Activated CD8-positive, alpha-beta memory T cell treated with anti-CD3 and anti-CD28 coated beads for 24 hours (primary cell): ENCODE measurements around the gene CDKAL1.
"Not testable (repeated sequence)": the region's sequence is repeated elsewhere in the genome, so short reads cannot be mapped to it uniquely, and the experiment has no call there.

Source experiments
- DNase-seq: peaks from one replicate; pipeline ENCODE4 v3.0.0-alpha.2; 2020

CDKAL1 gene

GRCh38 chr6:20751293-20751935 lies 217.2 kb downstream of the CDKAL1 start:
- no peak for DNase-seq

DNA sequence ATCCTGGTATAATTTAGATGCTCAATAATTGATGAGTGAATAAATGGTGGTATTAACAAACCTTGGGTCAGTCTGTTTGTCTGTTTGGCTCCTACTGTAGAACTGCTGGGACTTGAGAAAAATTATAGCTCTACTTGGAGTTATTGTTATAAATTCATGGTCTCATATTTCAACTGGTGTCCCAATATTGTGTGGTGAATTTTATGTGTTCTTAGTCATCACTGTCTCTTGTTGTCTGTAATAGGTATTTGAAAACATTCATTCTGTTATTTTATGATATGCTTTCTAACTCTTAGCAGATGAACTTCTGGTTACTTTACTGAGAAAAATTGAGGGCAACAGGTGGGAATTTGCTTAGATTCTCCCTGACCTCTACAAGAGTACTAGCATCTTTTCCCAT lies 221.4 kb downstream of the CDKAL1 start:
- no peak for DNase-seq

DNA sequence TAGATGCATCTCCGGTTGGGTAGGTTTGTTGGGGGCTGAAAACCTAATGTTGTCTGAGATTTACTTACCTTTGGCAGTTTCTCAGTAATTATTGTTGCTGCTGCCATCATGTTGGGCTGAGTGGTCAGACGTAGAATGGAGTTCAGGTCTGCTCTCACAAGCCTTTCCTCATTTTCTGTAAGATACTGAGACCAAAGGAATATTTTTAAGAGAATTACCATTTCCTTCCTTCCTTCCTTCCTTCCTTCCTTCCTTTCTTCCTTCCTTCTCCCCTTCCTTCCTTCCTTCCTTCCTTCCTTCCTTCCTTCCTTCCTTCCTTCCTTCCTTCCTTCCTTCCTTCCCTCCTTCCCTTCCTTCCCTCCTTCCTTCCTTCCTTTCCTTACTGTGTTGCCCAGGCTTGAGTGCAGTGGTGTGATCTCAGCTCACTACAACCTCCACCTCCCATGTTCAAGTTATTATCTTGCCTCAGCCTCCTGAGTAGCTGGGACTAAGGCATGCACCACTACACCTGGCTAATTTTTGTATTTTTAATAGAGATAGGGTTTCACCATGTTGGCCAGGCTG lies 222.4 kb downstream of the CDKAL1 start:
- not testable (repeated sequence) for DNase-seq

DNA sequence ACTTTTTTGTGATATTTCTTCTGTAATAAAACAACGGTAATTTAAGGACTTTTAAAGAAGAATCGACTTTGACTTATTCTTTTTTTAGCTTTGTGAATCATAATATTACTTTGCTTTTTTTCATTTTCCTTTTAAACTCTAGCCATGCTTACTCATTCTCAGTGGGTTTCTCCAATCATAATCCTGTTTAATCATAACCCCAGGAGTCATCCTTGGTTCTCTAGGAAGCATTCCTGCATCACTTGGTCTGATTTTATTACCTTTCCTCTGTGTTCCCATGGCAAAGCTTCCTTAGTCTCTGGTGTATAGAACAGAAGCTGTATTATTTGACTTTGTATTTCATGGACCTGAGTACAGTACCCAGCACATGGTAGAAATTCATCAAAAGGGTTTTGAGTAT lies 223.5 kb downstream of the CDKAL1 start:
- DNase-seq = no peak

DNA sequence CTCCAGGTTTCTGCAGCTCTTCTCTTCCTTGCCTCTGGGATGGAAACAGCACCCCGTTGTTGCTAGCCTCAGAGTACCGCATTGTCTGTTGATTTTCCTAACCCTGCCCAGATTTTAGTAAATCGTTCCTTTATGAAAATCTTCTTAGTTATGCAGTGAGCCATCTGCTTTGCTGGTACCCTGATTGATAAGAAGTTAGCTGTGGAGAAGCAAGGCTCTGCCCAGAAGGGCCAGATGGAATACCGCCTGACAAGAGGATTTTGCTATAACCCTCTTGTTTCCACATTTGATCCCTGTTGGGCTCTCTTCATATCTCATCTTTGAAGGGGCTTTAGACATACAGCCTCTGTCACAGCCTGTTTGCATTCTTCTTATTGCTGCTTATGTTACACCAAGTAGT lies 229.0 kb downstream of the CDKAL1 start:
- no peak for DNase-seq

DNA sequence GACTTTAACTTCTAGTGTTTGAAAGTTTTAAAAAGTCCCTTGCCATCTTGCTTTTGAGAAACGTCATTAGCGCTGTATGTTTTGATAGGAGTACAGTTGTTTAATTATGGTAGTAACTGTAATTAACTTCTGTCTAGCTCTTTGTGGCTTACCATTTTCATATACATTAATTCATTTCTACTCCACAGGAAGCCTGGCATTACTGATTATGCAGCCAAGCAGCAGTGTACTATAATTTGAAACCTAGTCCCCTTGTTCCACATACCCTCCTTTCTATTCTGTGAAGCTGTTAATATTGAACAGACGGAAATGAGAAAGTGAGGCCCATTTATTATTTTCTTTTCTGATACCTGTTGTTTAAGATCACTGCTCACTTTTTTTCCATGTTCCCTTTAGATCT lies 235.4 kb downstream of the CDKAL1 start:
- DNase-seq = no peak

GRCh38 chr6:20770773-20771172 lies 236.5 kb downstream of the CDKAL1 start:
- no peak for DNase-seq

DNA sequence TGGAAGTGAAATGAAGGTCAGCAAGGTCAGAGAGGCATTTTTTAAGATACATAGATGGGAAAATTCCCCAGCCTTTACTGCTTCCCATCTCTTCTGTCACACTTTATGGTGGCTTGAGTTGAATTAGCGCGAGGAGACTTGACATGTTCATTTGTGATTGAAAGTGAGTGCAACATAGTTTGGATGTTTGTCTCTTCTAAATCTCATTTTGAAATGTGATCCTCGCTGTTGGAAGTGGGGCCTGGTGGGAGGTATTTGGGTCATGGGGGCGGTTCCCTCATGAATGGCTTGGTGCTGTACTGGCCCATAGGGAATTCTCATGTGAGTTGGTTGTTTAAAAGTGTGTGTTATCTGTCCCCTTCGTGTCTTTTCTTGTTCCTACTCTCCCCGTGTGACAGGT lies 237.2 kb downstream of the CDKAL1 start:
- no peak for DNase-seq

- no peak for DNase-seq
Measured at GRCh38 chr6:20773822-20774221, 239.6 kb downstream of the CDKAL1 start.

- DNase-seq = no peak
Measured at GRCh38 chr6:20775981-20776380, 241.7 kb downstream of the CDKAL1 start.

GRCh38 chr6:20777801-20778200 lies 243.5 kb downstream of the CDKAL1 start:
- DNase-seq = no peak

GRCh38 chr6:20778459-20778858 lies 244.2 kb downstream of the CDKAL1 start:
- no peak for DNase-seq

GRCh38 chr6:20778912-20779311 lies 244.7 kb downstream of the CDKAL1 start:
- DNase-seq = no peak

DNA sequence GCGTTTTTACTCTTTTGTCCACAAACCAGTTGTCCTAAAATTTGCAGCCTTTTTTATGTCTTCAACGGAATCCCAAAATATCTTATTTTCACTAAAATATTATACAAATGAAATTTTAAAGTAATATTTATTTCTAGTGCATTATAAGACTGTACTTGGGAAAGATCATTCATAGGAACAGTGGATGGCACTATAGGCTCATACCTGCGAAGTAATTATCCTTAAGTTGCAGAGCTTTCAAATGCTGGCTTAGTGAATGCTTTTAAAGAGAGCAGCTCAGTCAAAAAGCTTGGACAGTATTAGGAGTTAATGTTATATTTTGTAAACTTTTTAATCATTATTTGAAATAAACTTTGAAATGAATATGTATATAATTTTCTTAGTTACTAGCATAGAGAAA lies 254.9 kb downstream of the CDKAL1 start:
- DNase-seq = no peak

DNA sequence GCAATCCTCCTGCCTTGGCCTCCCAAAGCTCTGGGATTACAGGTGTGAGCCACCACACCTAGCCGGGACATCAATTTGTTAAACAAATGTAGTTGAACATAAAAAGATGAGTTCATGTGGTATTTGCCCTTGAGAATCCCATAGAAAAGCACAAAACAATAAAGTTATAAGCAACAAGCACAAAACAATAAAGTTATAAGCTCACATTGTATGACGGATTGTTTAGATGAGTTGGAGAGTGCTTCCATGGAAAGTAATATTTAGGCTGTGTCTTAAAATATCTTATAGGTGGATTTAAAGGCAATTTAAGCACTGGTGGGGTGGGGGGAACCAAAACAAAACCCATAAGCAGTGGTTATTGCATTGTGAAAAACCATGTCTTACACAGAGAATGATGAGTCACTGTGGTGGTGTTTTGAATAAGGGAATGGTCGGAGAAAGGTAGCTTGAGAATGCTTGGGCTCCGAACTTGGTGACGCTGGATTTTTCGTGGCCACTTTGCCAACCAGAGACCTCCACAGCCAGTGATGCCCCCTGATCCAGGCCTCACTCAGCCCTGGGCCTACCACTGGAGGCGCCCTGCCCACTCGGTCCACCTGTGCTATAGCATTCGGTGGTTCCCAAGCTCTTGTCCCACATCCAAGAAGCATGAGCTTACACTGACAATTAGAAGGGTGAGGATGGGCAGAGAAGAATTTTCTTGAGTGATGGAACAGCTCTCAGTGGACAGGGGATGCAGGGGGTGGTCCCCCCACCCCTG lies 256.0 kb downstream of the CDKAL1 start:
- no peak for DNase-seq

GRCh38 chr6:20791074-20791473 lies 256.8 kb downstream of the CDKAL1 start:
- DNase-seq = no peak

DNA sequence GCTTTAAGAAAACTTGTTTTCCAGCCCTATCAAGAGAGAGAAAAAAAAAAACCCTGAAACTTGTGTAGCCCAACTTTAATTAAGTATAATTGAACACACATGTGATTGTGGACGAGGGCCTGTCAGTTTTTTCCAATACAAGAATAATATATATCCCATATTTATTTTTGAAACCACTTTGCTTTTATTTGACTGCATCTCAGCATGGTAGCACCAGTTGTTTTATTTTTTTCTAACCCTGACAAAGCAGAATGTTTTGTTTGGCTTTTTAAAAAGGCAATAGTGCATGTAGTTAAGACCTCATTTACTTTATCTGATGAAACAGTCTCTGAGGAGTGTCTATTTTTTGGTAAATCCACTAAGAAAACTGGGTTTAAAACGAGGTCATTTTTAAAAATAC lies 257.7 kb downstream of the CDKAL1 start:
- DNase-seq = no peak

DNA sequence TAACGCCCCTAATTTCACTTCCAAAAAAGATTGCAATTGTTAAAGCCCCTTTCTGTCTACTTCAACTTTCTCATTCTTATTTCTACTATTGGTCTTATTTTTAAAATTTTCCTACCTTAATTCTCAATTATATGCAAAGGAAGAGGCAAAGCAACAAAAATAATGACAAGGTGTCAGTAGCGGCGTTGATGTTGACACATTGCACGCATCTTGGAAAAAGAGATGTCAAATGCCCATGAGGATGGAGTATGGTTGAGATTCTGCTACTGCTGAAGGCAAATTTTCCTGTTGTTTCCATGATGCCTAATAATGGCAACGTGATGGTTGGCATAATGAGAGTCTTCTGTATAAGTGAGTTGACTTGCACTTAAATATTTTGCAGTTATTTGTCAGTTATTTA lies 258.9 kb downstream of the CDKAL1 start:
- DNase-seq = no peak

DNA sequence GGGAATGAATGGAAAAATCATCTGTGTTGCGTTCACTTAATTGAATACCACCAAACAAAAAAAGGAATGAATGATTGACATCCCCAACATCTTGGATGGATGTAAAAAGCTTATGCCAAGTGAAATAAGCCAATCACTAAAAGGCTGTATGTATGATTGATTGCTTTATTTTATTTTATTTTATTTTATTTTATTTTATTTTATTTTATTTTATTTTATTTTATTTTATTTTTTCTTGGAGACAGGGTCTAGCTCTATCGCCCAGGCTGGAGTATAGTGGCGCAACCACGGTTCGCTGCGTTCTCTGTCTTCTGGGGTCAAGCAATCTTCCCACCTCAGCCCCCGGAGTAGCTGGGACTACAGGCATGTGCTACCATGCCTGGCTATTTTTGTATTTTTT lies 263.3 kb downstream of the CDKAL1 start:
- no peak for DNase-seq

DNA sequence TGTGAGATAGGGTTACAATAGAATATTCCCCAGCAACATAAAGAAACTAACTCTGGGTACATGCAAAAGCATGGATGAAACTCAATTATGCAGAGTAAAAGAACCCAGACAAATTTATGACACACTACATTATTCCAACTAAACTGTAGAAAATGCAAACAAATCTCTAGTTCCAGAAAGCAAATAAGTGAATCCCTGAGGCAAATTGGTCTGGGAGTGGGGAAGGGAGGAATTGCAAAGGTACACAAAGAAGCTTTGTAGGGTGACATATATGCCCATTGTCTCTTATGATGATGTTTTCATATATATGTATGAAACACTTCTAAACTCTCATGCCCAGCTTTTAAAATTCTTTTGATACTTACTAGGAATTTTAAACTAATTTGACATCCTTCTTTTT lies 266.0 kb downstream of the CDKAL1 start:
- DNase-seq = no peak

- no peak for DNase-seq
Measured at GRCh38 chr6:20800653-20801052, 266.4 kb downstream of the CDKAL1 start.

DNA sequence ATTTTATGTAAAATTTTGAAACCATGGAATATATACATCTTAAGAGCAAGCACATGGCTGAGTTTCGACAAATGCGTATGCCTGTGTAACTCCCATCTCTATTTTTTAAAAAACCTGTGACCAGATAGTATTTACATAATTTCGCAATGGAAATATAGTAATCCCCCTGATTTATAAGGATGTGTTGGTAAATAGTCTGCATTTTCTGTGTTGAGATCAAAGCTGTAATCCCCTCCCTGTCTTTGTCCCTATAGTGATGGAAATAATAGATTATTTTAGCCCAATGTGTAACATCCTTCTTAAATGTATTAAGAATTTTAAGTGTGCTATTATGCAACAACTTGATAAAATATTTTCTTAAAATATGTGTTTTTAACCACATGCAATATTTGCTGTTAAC lies 267.3 kb downstream of the CDKAL1 start:
- DNase-seq = no peak

- no peak for DNase-seq
Measured at GRCh38 chr6:20802596-20802995, 268.3 kb downstream of the CDKAL1 start.

- no peak for DNase-seq
Measured at GRCh38 chr6:20805021-20805420, 270.8 kb downstream of the CDKAL1 start.

DNA sequence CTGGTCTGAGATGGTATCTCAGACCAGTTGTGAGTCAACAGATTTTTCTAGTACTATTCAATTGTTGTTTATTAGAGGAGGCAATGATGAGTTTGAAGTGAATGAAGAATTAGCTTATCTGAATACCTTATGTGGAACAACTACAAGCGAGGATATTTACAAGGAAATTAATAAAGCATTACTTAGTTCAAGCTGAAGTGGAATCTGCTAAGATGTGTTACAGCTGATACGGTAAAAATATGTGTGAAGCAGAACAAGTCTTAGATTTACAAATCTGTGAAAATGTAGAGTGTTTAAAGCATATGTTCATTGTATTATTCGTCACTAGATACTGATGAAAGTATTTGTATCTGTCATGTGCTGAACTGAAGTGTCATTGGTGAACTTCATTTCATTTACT lies 272.4 kb downstream of the CDKAL1 start:
- no peak for DNase-seq
